Skeletal muscle satellite cell (primary cell): ENCODE measurements around the gene SLC2A10.

Experiments
- H3K27me3 ChIP-seq: 2 replicates; pipeline ENCODE4 v1.7.0; 2013; ENCODE audit warnings: low read length; ENCODE audit not compliant: control insufficient read depth, insufficient read depth
- H3K36me3 ChIP-seq: 2 replicates; pipeline ENCODE4 v1.7.0; 2013; ENCODE audit warnings: mild to moderate bottlenecking, control low read depth, low read length; ENCODE audit not compliant: insufficient read depth
- H3K4me1 ChIP-seq: 2 replicates; pipeline ENCODE4 v1.7.0; 2013; ENCODE audit warnings: low read length; ENCODE audit not compliant: control insufficient read depth, insufficient read depth
- H3K4me2 ChIP-seq: 2 replicates; pipeline ENCODE4 v1.7.0; 2013; ENCODE audit warnings: mild to moderate bottlenecking, low read length
- H3K4me3 ChIP-seq: 2 replicates; pipeline ENCODE4 v1.7.0; 2013; ENCODE audit warnings: low read length
- H3K9ac ChIP-seq: 2 replicates; pipeline ENCODE4 v1.7.0; 2013; ENCODE audit warnings: mild to moderate bottlenecking, low read depth, low read length, moderate library complexity
- H3K9me3 ChIP-seq: replicated peaks from 2 replicates; pipeline ENCODE4 v1.7.0; 2013; ENCODE audit warnings: mild to moderate bottlenecking, control low read depth, low read length

The SLC2A10 gene

GRCh38 chr20:46683668-46683938 is 25.8 kb upstream of the SLC2A10 start:
- Histone ChIP-seq H3K4me1 (peaks cover 15% of the 10 kb centered on the region), H3K4me3 (no peak overlapping the region), H3K9me3 (no peaks in the 10 kb centered on the region), H3K36me3 (peaks cover 17% of the 10 kb centered on the region), H3K27me3 (no peaks in the 10 kb centered on the region), H3K4me2 (peak overlapping the region; percentile 32), H3K9ac (no peak overlapping the region)

- H3K36me3 ChIP-seq: peaks cover 17% of the 10 kb centered on the region
- H3K4me2 ChIP-seq: peak overlapping the region; percentile 32
- H3K27me3 ChIP-seq: no peaks in the 10 kb centered on the region
- H3K4me3 ChIP-seq: no peak overlapping the region
- peaks cover 15% of the 10 kb centered on the region for H3K4me1 ChIP-seq
- H3K9me3 ChIP-seq: no peaks in the 10 kb centered on the region
- peak overlapping the region; percentile 12 for H3K9ac ChIP-seq
Measured at GRCh38 chr20:46683939-46684750, 25.3 kb upstream of the SLC2A10 start.

GRCh38 chr20:46688151-46689081 is 21.0 kb upstream of the SLC2A10 start:
- Histone ChIP-seq H3K4me2 (peak overlapping the region; percentile 91), H3K4me1 (peaks cover 14% of the 10 kb centered on the region), H3K36me3 (peaks cover 17% of the 10 kb centered on the region), H3K9me3 (no peaks in the 10 kb centered on the region), H3K4me3 (peak overlapping the region; percentile 84), H3K27me3 (no peaks in the 10 kb centered on the region), H3K9ac (peak overlapping the region; percentile 95)

- H3K9me3 ChIP-seq: no peaks in the 10 kb centered on the region
- peaks cover 7% of the 10 kb centered on the region for H3K4me1 ChIP-seq
- H3K36me3 ChIP-seq: peaks cover 17% of the 10 kb centered on the region
- peak within 1 kb of the TSS; percentile 91 for H3K4me2 ChIP-seq
- peak within 1 kb of the TSS; percentile 95 for H3K9ac ChIP-seq
- H3K27me3 ChIP-seq: no peaks in the 10 kb centered on the region
- H3K4me3 ChIP-seq: peak within 1 kb of the TSS; percentile 84
Measured at GRCh38 chr20:46689082-46689753, 20.2 kb upstream of the SLC2A10 start, which contains the start of gene TP53RK. Gene TP53RK, minus strand, starts transcription at chr20:46689444. Its CDS starts 30 bp downstream, at chr20:46689414.

- peaks cover 13% of the 10 kb centered on the region for H3K36me3 ChIP-seq
- no peaks in the 10 kb centered on the region for H3K9me3 ChIP-seq
- peak overlapping the region; percentile 70 for H3K4me3 ChIP-seq
- H3K4me2 ChIP-seq: peak overlapping the region; percentile 90
- H3K4me1 ChIP-seq: peaks cover 7% of the 10 kb centered on the region
- peak overlapping the region; percentile 88 for H3K9ac ChIP-seq
- H3K27me3 ChIP-seq: no peaks in the 10 kb centered on the region
Measured at GRCh38 chr20:46689754-46690085, 19.7 kb upstream of the SLC2A10 start.

GRCh38 chr20:46690219-46691106 is 19.0 kb upstream of the SLC2A10 start:
- H3K4me3 ChIP-seq: peak overlapping the region; percentile 70
- H3K27me3 ChIP-seq: peaks cover 2% of the 10 kb centered on the region
- peaks cover 7% of the 10 kb centered on the region for H3K4me1 ChIP-seq
- H3K4me2 ChIP-seq: peak overlapping the region; percentile 90
- peaks cover 13% of the 10 kb centered on the region for H3K36me3 ChIP-seq
- H3K9ac ChIP-seq: peak overlapping the region; percentile 88
- H3K9me3 ChIP-seq: no peaks in the 10 kb centered on the region

GRCh38 chr20:46691196-46691595 is 18.3 kb upstream of the SLC2A10 start:
- H3K27me3 ChIP-seq: peaks cover 5% of the 10 kb centered on the region
- H3K4me3 ChIP-seq: no peak overlapping the region
- no peaks in the 10 kb centered on the region for H3K9me3 ChIP-seq
- H3K9ac ChIP-seq: no peak overlapping the region
- no peak overlapping the region for H3K4me2 ChIP-seq
- H3K36me3 ChIP-seq: peaks cover 7% of the 10 kb centered on the region
- peaks cover 7% of the 10 kb centered on the region for H3K4me1 ChIP-seq

GRCh38 chr20:46694484-46694883 is 15.0 kb upstream of the SLC2A10 start:
- Histone ChIP-seq H3K4me1 (no peaks in the 10 kb centered on the region), H3K4me3 (no peak overlapping the region), H3K27me3 (peaks cover 5% of the 10 kb centered on the region), H3K4me2 (no peak overlapping the region), H3K9ac (no peak overlapping the region), H3K9me3 (no peaks in the 10 kb centered on the region), H3K36me3 (no peaks in the 10 kb centered on the region)

- Histone ChIP-seq H3K4me1 (no peaks in the 10 kb centered on the region), H3K9me3 (no peaks in the 10 kb centered on the region), H3K27me3 (peaks cover 5% of the 10 kb centered on the region), H3K4me2 (no peak overlapping the region), H3K36me3 (no peaks in the 10 kb centered on the region), H3K9ac (no peak overlapping the region), H3K4me3 (no peak overlapping the region)
Measured at GRCh38 chr20:46695892-46696291, 13.6 kb upstream of the SLC2A10 start.

GRCh38 chr20:46696791-46697279 is 12.6 kb upstream of the SLC2A10 start:
- Histone ChIP-seq H3K4me2 (no peak overlapping the region), H3K36me3 (no peaks in the 10 kb centered on the region), H3K4me1 (no peaks in the 10 kb centered on the region), H3K9ac (no peak overlapping the region), H3K27me3 (peaks cover 5% of the 10 kb centered on the region), H3K9me3 (no peaks in the 10 kb centered on the region), H3K4me3 (no peak overlapping the region)
